Left colon (tissue), 2 donors: ENCODE data around the gene LTB. TPM values are rescaled to one million over a fixed set of nuclear protein-coding genes. Genes with fewer than 3 reads are reported as not detected.

Experiments
- ATAC-seq: fragments of 200-7000 bp; cut with Tn5 transposase; one replicate; pipeline ENCODE4 v1.9.1; 2020; ENCODE audit warnings: mild to moderate bottlenecking, moderate library complexity
- DNase-seq, 2 donors: peaks; one replicate each; pipeline ENCODE4 v3.0.0-alpha.2; 2020
- intact Hi-C, 2 donors: fragments of 100-400 bp; cut with DNase I in 1 of 2; cut with micrococcal nuclease in 1 of 2; formaldehyde crosslinking; loops; one replicate each; pipeline versions ENCODE4 v1.11.2 to v1.14.0; 2022; cut with DNase I, micrococcal nuclease
- long read RNA-seq: library from polyadenylated mRNA; unstranded; transcript quantifications from one replicate; pipeline ENCODE4 v2.0.0, GENCODE V29; 2021
- total RNA-seq, 2 donors: library from RNA; stranded (reverse); fragmentation: NEBNext Ultra II Directional; extraction: Animal tissue kit (Norgen Biotek cat#: 25700); gene quantifications; one replicate each; pipeline ENCODE4 v1.2.1, GENCODE V29; 2021
- donor health status: DM: no; HTN: no; CAD: no.
- donor health status: DM: yes; HTN: yes; CAD: no.

LTB gene, protein sequence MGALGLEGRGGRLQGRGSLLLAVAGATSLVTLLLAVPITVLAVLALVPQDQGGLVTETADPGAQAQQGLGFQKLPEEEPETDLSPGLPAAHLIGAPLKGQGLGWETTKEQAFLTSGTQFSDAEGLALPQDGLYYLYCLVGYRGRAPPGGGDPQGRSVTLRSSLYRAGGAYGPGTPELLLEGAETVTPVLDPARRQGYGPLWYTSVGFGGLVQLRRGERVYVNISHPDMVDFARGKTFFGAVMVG
- total RNA-seq, result 1 to 10 TPM in 1 of 2 donors, under 1 TPM in 1; 0.70 to 3.0 TPM
- long read RNA-seq, partial matches to known transcripts, result 1 of 2 reads
- long read RNA-seq, other reads (novel, unspliced or antisense), result 0 of 2 reads

DNA sequence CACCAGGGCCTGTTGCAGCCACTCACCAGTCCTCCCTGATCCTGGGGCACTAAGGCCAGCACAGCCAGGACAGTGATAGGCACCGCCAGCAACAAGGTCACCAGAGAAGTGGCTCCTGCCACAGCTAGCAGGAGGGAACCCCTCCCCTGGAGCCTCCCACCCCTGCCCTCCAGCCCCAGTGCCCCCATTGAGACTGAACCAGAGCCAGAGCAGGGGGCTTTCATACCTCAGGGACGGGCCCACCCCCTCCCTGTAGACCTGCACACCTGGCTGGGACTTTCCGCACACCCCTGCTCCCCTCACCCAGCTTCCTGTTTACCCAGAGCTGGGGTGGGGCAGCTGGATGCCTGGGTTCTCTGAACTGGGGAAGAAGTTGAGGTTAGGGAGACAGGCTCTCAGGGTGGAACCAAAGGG is at the start of gene LTB:
Gene LTB, minus strand, starts transcription at position 195 of the 414 bp plus-strand sequence. Its CDS starts 7 bp downstream, at position 188.
- intact Hi-C loops, result no loop called here
- DNase-seq (no peak), ATAC-seq (no peak)

GRCh38 chr6:31631681-31632278 is 49.6 kb upstream of the LTB start:
- peak; percentile 11 for ATAC-seq
- DNase-seq, result no peak
- intact Hi-C loops, result no loop called here

DNA sequence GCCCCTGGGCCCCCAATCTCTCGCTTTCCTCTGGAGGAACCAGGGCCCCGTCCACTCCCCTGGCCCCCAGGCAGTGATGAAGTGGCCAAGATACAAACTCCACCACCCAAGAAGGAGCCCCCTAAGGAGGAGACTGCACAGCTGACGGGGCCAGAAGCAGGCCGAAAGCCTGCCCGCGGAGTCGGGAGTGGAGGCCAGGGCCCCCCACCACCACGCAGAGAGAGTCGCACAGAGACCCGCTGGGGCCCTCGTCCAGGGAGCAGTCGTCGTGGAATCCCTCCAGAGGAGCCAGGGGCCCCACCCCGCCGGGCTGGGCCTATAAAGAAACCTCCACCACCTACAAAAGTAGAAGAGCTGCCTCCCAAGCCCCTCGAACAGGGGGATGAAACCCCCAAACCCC is 49.0 kb upstream of the LTB start:
- DNase-seq, result no peak
- peak; percentile 11 for ATAC-seq
- intact Hi-C loops, result no loop called here

- no peak for DNase-seq
- ATAC-seq, result peak; percentile 11
- intact Hi-C loops, result no loop called here
Observed at GRCh38 chr6:31630177-31630934, 48.1 kb upstream of the LTB start.

DNA sequence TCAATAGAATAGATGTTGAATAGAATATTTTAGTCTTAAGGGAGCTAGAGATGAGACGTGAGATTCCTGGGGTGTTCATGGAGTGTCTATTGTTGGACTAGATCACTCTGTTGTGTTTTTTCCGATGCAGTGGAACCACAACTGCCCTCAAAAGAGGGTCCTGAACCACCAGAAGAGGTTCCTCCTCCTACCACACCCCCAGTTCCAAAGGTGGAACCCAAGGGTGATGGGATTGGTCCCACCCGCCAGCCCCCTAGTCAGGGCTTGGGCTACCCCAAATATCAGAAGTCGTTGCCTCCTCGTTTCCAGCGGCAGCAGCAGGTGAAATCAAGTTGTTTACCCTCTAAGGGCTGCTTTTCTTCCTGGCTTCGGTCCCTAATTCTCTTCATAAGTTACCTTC is 46.8 kb upstream of the LTB start:
- intact Hi-C loops, result no loop called here
- no peak for DNase-seq
- no peak for ATAC-seq

DNA sequence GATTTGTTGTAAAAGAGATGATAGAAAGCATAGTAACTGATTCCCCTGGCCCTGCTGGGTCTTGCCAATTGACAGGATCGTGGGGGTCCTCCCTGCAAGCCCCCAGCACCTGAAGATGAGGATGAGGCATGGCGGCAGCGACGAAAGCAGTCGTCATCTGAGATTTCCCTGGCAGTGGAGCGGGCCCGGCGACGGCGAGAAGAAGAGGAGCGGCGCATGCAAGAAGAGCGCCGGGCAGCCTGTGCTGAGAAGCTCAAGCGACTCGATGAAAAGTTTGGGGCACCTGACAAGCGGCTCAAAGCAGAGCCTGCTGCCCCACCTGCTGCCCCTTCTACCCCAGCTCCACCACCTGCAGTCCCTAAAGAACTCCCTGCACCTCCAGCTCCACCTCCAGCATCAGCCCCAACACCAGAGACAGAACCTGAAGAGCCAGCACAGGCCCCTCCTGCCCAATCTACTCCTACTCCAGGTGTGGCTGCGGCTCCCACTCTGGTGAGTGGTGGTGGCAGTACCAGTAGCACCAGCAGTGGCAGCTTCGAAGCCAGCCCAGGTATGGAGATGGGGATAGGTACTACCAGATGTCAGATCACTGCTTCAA is 45.6 kb upstream of the LTB start:
- intact Hi-C loops, result no loop called here
- ATAC-seq, result no peak
- DNase-seq, result no peak

GRCh38 chr6:31626952-31627351 is 44.7 kb upstream of the LTB start:
- ATAC-seq (no peak), DNase-seq (no peak)
- intact Hi-C loops, result no loop called here

- intact Hi-C loops, result no loop called here
- no peak for DNase-seq
- ATAC-seq, result no peak
Observed at GRCh38 chr6:31624070-31624469, 41.8 kb upstream of the LTB start.

- no peak for ATAC-seq
- DNase-seq, result no peak
- intact Hi-C loops, result no loop called here
Observed at GRCh38 chr6:31622684-31623091, 40.5 kb upstream of the LTB start.

- no peak for ATAC-seq
- peak in 1 of 2 donors; percentile 49 for DNase-seq
- intact Hi-C loops, result no loop called here
Observed at GRCh38 chr6:31621991-31622390, 39.8 kb upstream of the LTB start.

DNA sequence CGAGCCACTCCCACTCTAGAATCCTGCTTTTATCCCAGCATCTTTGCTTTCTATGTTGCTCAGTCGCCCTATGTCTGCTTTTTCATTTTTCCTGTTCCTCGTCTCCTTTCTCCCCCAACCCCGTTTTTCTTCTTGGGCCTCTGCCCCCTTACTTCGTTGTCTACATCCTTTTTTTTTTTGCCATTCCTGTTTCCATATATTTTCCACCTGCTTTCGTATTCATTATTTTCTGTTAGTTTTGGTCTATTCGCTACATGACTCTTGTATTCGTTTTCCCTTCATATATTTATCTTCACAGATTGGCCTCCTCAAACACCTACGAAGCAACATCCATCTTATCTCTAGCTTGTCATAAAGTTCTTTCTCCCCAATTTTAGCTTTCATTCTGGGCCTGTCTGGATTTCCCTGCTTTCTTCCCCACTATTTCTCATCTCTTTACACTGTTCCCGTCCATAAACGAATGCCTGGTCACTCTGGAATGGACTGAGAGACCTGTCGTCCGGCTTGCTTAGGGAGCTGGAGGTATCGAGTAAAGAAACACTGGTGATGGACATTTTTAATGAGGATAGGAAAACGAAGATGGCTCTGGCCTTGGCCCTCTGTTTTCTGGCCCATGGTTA is 39.2 kb upstream of the LTB start:
- DNase-seq (no peak), ATAC-seq (no peak)
- intact Hi-C loops, result no loop called here

DNA sequence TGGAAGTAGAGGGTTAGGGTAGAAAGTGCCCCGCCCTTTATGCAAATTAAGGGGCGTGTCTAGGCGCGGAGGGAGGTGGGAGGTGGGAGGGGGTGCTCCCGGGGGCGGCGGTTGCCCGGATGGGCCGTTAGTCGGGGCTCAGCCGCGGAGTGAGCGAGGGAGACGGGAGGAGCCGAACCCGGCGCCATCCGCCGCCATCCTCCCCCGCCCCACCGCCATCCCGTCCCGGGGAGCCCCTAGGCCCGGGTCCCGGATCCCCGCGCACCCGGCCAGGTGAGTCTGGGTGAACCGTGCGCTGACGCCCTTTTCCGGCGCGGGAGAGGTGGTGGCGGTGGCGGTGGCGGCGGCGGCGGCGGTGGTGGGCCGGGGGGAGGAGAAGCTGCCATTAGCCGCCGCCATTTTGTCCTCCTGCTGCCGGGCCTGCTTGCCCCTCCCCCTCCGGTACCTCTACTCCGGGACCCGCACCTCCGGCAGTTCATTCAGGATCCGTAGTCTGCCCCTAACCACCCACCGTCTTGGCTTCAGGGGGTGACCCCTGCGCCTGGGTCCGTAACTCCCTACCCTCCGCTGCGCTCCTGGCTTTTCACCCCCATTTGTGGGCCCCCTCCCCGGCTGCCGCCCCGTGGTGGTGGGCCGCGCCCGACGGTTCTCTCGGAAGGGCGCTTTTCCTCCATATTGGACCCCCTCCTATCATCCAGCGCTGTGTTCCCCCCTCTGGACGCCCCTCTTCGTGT is 38.5 kb upstream of the LTB start, which contains the start of gene PRRC2A:
Gene PRRC2A, plus strand, starts transcription at position 130 of the 734 bp plus-strand sequence. CDS start 2,075 bp downstream, outside the sequence.
- DNase-seq, result peak; percentile 77 to 96
- intact Hi-C loops, result no loop called here
- ATAC-seq, result peak; percentile 44

- DNase-seq (peak; percentile 98 to 99), ATAC-seq (peak; percentile 88)
- intact Hi-C loops, result no loop called here
Observed at GRCh38 chr6:31619805-31620585, 37.8 kb upstream of the LTB start.

DNA sequence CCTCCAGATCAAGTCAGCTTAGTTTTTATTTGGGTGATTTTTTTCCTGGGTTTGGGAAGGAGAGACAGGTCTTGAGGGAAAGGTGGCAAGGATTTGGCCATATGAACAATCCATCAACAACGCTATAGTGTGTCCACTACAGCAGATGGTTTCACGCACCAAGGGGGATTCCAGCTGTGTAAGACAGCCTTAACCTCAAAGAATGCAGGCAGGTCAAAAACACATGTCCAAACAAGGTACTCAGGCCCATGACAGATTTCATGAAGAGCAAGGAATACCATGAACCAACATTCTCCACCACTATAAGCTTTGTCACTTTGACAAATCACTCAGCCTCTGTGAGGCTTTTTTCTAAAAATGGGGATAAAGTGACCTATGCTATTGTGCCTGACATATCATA is 34.8 kb upstream of the LTB start:
- no peak for ATAC-seq
- no peak for DNase-seq
- intact Hi-C loops, result no loop called here

DNA sequence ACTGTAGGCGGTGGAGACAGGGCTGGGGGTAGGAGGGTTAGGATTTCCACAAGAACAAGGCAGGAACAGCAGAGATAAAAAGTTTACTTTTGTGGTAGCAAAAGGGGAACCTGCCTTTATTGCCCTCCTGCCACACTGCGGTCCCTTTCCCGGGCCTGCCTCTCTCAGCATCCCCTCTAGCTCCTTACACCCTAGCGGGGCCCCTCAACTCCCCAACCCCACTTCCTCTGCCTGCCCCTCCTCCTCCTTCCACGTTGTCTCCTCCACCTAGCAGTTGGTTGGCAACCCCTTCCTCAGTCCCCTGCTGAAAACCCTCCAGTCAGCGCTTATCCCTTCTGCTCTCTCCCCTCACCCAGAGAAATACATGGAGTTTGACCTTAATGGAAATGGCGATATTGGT is 33.5 kb upstream of the LTB start:
- ATAC-seq, result no peak

DNA sequence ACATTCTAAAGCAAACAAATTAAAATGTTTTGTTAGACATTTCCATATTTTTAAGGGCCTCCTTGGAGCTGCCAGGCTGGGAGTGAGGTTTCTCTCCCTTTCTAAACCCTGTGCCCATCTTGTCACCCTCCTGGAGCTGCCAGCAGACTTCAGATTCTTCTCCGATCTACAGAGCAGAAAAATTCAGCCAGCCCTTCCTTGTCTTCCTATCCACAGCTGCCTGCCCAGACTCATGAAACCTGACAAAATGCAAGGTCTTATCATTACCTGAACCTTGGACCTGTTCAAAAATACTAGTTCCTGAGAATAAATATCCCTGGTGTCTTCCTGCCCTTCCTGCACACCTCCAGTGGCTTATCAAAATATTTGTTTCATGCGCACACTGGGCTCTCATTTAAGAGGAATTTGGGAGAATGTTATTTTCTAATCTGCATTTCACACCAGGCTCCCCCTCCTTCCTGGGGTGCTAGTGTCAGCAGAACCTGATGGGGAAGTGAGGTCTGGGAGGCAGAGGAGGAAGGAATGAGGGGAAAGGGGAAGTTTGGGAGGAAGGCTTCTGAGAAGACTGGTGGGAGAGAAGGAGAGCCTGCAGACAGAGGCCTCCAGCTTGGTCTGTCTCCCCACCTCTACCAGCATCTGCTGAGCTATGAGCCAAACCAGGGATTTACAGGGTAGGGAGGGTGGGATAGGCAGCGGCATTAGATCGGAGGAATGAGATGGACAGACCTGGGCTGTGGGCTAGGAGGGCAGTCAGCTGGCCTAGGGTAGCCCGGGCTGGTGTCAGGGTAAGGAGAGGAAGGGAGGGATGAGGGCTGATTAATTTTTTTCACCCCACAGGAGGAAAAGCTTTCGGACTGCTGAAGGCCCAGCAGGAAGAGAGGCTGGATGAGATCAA is 32.7 kb upstream of the LTB start, which contains the start of gene AIF1:
Gene AIF1, plus strand, starts transcription at position 551 of the 895 bp plus-strand sequence. Its CDS starts 96 bp downstream, at position 647.
- ATAC-seq (peak; percentile 69), DNase-seq (no peak)
- intact Hi-C loops, result no loop called here

More for the DNA sequence above, 33.5 kb upstream of the LTB start:
- intact Hi-C loops, result no loop called here
- DNase-seq, result no peak
